ENCODE data around the gene ANKIB1.
A peak's percentile ranks its signal among the peaks of the same experiment; 100 is the strongest.

ANKIB1 gene

DNA sequence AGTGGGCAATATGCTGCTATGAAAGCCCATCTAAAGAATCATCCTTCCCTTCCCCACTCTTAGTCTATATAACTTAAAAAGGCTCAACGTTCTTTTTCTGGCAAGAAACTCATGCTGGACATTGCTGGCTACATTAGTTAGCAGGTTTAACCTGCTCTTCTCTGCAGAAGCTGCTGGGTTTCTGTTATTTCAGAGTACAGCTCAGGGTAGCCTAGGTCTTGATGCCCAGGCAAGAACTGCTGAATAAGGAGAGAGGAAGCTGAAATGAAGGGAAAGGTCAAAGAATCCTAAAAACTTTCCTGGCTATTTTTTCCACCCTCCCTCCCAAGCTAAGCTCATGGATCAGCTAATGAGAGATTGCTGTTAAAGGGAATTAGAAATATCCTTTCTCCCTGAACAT is 79.4 kb downstream of the ANKIB1 start:
- Histone ChIP-seq H3K9me3 (no peaks in the 10 kb centered on the region), H3K27me3 (ENCODE audit: low read depth) (no peaks in the 10 kb centered on the region), H3K4me3 (no peak overlapping the region), H3K36me3 (replicated peaks) (no peaks in the 10 kb centered on the region), H3K4me1 (no peaks in the 10 kb centered on the region)
- in situ Hi-C loops (cut with MboI; ENCODE audit: low sequenced_read_pairs), result no loop called here
- DNase-seq (ENCODE audit: low spot score in 2 of 2), result no peak

DNA sequence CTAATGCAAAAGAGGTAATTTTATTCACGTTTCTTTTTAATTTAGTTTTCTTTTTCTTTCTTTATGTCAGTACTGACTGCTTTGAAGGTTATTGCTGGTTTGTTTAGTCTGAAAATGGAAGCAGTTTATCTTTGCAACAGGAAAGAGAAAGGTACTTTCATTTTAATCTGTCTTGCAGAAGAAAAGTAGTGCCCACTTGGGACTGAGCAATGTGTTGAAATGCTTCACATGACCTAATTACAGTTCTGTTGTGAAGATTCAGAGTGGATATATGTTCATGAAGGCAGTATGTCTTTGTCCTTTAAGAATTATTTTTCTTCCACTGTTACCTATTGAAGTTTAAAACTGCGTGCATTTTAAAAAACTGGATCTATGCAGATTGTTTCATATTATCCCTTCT is 80.1 kb downstream of the ANKIB1 start:
- H3K4me1 ChIP-seq, result no peaks in the 10 kb centered on the region
- no peaks in the 10 kb centered on the region for H3K9me3 ChIP-seq
- H3K27me3 ChIP-seq (ENCODE audit: low read depth), result no peaks in the 10 kb centered on the region
- no peak overlapping the region for H3K4me3 ChIP-seq
- no peaks in the 10 kb centered on the region for H3K36me3 ChIP-seq (replicated peaks)
- in situ Hi-C loops (cut with MboI; ENCODE audit: low sequenced_read_pairs), result no loop called here
- DNase-seq (ENCODE audit: low spot score in 2 of 2), result no peak

DNA sequence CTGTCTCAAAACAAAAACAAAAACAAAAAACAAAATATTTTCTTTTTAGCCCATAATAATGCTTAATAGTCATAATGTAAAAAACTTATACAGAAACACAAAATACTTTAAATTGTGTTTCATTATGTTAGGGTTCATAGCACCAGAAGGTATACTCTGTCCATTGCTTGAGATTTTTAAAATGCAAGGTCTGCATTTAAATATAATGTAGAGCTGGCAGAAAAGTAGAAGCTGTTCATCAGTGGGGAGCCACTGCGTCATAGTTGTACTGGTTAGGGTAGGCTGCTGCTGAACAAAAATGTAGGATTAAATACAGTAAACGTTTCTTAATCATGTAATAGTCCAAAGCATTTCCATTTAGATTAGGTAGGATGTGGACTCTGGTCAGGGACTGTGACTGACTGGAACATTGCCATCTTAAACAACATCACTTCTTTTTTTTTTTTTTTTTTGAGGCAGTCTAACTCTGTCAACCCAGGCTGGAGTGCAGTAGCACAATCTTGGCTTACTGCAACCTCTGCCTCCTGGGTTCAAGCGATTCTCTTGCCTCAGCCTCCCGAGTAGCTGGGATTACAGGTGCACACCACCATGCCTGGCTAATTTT is 85.2 kb downstream of the ANKIB1 start:
- DNase-seq (ENCODE audit: low spot score in 2 of 2), result no peak
- Histone ChIP-seq H3K36me3 (replicated peaks) (no peaks in the 10 kb centered on the region), H3K4me3 (no peak overlapping the region), H3K27me3 (ENCODE audit: low read depth) (no peaks in the 10 kb centered on the region), H3K4me1 (no peaks in the 10 kb centered on the region), H3K9me3 (no peaks in the 10 kb centered on the region)
- in situ Hi-C loops (cut with MboI; ENCODE audit: low sequenced_read_pairs), result no loop called here

DNA sequence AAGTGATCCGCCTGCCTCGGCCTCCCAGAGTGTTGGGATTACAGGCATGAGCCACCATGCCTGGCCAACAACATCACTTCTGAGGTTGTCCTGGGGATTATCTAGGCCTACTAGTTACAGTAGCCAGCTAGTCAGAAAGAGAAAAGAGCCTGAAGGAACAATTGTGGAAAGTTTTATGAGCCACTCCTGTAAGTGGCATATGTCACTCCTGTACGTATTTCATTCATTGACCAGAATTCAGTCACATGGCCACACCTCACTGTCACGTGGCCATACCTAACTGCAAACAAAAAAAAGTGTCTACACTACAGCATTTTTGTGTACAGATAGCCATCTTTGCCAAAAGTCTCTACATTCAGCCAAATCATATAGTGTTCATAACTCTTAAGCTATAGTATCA is 85.7 kb downstream of the ANKIB1 start:
- no peaks in the 10 kb centered on the region for H3K36me3 ChIP-seq (replicated peaks)

DNA sequence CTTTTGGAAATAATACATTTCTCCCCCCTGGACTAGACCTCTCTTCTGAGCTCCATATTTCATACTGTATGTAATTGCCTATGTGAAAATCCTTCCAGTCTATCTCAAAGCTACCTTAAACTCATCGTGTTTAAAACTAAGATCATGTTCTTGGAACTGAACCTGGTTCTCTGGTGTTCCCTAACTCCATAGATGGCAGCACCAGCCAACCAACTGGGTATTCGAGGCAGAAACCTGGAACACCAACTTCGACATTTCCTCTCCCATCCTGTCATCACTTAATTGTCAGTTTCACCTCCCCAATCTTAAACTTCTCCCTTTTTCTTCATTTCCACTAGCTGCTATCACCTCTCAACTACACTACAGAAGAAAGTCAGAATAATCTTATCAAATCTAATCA is 87.0 kb downstream of the ANKIB1 start:
- Histone ChIP-seq H3K9me3 (no peaks in the 10 kb centered on the region), H3K36me3 (replicated peaks) (no peaks in the 10 kb centered on the region)
- no peak for DNase-seq (ENCODE audit: low spot score in 2 of 2)

More for the DNA sequence above, 85.7 kb downstream of the ANKIB1 start:
- DNase-seq (ENCODE audit: low spot score in 2 of 2), result no peak
- no peaks in the 10 kb centered on the region for H3K27me3 ChIP-seq (ENCODE audit: low read depth)
- in situ Hi-C loops (cut with MboI; ENCODE audit: low sequenced_read_pairs), result no loop called here
- no peak overlapping the region for H3K4me3 ChIP-seq
- peaks cover under 1% of the 10 kb centered on the region for H3K4me1 ChIP-seq
- H3K9me3 ChIP-seq, result no peaks in the 10 kb centered on the region

DNA sequence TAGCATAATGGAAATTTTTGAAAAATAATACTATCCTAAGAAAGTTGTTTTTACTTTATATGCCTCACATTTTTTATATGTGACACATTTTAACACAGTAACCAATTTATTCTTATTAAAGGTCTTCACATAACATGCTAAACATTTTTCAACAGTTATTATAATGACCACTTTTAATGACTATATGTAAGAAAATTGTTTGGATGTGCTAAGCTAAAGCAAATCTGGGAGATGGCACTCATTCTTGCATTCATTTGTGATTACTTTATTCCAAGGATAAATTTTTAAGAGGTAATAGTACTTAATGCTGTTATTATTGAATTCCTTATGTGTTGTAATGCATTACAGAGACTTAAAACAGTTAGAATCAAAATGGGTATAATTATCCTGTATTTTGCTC is 88.1 kb downstream of the ANKIB1 start:
- Histone ChIP-seq H3K4me3 (no peak overlapping the region), H3K27me3 (ENCODE audit: low read depth) (no peaks in the 10 kb centered on the region), H3K36me3 (replicated peaks) (no peaks in the 10 kb centered on the region), H3K9me3 (no peaks in the 10 kb centered on the region), H3K4me1 (peaks cover 11% of the 10 kb centered on the region)
- DNase-seq (ENCODE audit: low spot score in 2 of 2), result no peak
- in situ Hi-C loops (cut with MboI; ENCODE audit: low sequenced_read_pairs), result no loop called here

More for the DNA sequence above, 87.0 kb downstream of the ANKIB1 start:
- Histone ChIP-seq H3K4me1 (peaks cover 11% of the 10 kb centered on the region), H3K4me3 (no peak overlapping the region), H3K27me3 (ENCODE audit: low read depth) (no peaks in the 10 kb centered on the region)
- in situ Hi-C loops (cut with MboI; ENCODE audit: low sequenced_read_pairs), result no loop called here

DNA sequence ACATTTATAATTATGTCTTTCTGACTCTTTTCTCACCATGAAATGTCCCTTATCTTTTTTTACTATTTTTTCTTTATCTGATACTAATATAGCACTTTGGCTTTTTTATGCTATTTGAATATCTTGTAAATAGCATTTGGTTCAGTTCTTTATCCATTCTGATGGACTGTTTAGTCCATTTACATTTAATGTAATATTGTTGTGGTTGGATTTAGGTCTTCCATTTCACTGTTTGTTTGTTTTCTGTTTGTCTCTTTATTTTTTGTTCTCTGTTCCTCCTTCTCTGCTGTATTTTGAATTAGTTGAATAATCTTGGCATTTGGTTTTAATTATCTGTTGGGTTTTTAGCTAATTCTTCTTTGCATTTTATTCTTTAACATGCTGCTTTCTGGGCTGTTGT is 89.8 kb downstream of the ANKIB1 start:
- no peak for DNase-seq (ENCODE audit: low spot score in 2 of 2)
- Histone ChIP-seq H3K9me3 (no peaks in the 10 kb centered on the region), H3K4me3 (no peak overlapping the region), H3K36me3 (replicated peaks) (no peaks in the 10 kb centered on the region), H3K4me1 (peaks cover 11% of the 10 kb centered on the region), H3K27me3 (ENCODE audit: low read depth) (no peaks in the 10 kb centered on the region)
- in situ Hi-C loops (cut with MboI; ENCODE audit: low sequenced_read_pairs), result no loop called here

DNA sequence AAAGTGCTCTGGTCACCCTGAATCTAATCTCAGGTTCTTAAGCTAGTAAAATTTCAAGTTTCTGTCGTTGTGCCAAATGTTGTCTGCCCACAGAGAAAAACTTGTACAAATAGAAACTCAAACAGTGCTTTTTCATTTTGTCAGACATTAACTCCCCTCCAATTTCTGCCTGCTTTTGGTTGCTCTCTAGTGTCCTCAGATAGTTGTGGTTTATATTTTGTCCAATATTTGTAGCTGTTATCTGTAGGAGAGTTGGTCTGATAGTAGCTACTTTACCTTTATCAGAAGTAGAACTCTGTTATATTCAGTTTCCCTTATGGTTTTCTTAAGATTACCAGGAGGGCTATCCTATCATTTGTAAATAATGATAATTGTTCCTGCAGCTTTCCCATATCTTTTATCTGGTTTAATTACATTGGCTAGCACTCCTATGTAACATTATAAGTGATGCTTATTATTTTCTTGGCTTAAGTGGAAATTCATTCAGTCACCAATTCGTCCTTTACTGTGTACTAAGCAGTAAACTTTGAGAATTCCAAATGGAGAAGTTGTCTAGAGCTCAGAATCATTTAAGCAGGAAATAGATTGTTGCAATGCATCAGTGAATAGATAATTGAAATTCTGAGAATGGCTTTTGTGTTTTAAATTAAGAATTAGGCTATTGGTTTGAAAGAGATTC is 91.0 kb downstream of the ANKIB1 start:
- Histone ChIP-seq H3K4me3 (no peak overlapping the region), H3K4me1 (peaks cover 11% of the 10 kb centered on the region), H3K27me3 (ENCODE audit: low read depth) (no peaks in the 10 kb centered on the region), H3K9me3 (no peaks in the 10 kb centered on the region), H3K36me3 (replicated peaks) (no peaks in the 10 kb centered on the region)
- in situ Hi-C loops (cut with MboI; ENCODE audit: low sequenced_read_pairs), result no loop called here
- peak in 1 of 2 experiments; percentile 32 for DNase-seq (ENCODE audit: low spot score in 2 of 2)

DNA sequence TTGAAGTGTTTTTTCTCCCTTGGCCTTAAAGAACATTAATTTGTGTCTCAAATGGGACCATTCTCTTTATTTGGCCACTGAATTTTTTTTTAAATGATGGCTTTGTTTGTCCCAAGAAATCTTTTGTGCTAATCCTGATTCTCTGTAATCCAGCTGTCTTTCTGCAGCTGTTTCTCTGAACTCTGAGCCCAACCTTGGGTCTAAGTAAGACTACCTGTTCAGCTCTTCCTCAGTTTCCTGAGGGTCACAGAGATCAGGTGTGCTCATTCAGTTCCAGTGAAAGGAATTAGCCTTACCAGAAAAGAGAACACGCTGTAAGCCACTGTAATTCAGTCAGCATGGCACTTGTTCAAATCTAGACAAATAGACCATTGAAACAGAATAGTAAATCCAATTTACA is 94.2 kb downstream of the ANKIB1 start:
- Histone ChIP-seq H3K36me3 (replicated peaks) (no peaks in the 10 kb centered on the region), H3K4me3 (no peak overlapping the region), H3K4me1 (peaks cover 11% of the 10 kb centered on the region), H3K27me3 (ENCODE audit: low read depth) (no peaks in the 10 kb centered on the region), H3K9me3 (no peaks in the 10 kb centered on the region)
- in situ Hi-C loops (cut with MboI; ENCODE audit: low sequenced_read_pairs), result no loop called here
- no peak for DNase-seq (ENCODE audit: low spot score in 2 of 2)

DNA sequence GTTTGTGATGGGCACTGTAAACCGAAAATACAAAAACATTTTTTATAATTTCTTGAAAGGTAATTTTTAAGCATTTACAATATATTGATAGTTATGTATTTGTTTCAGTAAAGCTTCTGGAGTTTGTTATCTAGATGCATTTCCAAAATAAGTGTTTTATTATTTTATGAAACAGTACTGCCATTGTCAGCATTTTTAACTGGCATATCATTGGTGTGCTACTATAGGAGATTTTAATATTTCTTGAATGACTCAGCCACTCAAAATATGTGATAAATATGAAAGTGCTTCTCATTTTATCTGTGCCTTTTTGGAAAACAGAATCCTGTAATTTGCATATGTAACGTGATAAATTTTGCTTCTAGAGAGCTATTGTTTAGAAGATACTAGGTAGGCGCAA is 97.9 kb downstream of the ANKIB1 start:
- H3K27me3 ChIP-seq (ENCODE audit: low read depth), result no peaks in the 10 kb centered on the region
- in situ Hi-C loops (cut with MboI; ENCODE audit: low sequenced_read_pairs), result no loop called here
- 0 out of 2 replicates have a peak, but pooled peaks cover 3% of the 10 kb centered on the region for H3K36me3 ChIP-seq (replicated peaks)
- H3K9me3 ChIP-seq, result no peaks in the 10 kb centered on the region
- H3K4me3 ChIP-seq, result no peak overlapping the region
- no peak for DNase-seq (ENCODE audit: low spot score in 2 of 2)
- no peaks in the 10 kb centered on the region for H3K4me1 ChIP-seq

DNA sequence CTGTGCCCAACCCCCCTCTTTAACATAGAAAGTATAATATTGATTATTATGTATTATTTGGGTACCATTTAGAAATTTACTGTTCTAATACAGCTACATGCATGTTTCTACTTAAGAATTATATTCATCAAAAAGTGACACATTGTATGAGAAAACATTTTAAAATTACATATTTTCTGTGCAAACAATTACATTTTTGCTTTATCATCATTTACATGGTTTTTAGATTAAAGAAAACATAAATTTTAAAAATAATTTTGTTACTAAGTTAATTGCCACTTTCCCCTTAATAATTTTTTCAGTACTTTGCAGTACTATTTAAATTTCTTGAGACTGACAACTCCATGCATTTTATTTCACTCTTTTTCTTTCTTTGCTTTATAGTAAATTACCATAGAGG is 106.2 kb downstream of the ANKIB1 start:
- no peak for DNase-seq (ENCODE audit: low spot score in 2 of 2)
- in situ Hi-C loops (cut with MboI; ENCODE audit: low sequenced_read_pairs), result no loop called here
- peaks cover 8% of the 10 kb centered on the region for H3K4me1 ChIP-seq
- H3K27me3 ChIP-seq (ENCODE audit: low read depth), result no peaks in the 10 kb centered on the region
- no peak overlapping the region for H3K4me3 ChIP-seq
- H3K9me3 ChIP-seq, result no peaks in the 10 kb centered on the region
- no peaks in the 10 kb centered on the region; the same call in 1 of the 2 replicates for H3K36me3 ChIP-seq (replicated peaks)

DNA sequence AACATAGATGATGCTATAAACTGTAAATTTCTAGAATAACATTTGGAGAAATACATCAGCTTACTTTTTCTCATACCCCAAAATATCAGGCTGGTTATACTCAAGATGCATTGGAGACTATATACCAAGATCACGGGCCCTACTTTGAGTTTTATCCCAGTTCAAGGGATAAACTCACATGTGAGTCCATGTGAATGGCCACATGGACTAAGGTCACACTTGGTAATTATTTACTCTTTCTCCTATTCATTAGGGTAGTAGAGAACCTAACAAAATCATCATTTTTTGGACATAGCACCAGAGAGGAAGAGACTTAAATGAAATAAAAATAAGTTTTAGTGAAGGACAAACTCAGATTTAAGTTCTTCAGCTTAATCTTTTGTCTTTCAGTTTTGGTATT is 108.4 kb downstream of the ANKIB1 start:
- no peak for DNase-seq (ENCODE audit: low spot score in 2 of 2)
- in situ Hi-C loops (cut with MboI; ENCODE audit: low sequenced_read_pairs), result no loop called here
- Histone ChIP-seq H3K27me3 (ENCODE audit: low read depth) (no peaks in the 10 kb centered on the region), H3K36me3 (replicated peaks) (no peaks in the 10 kb centered on the region; the same call in 1 of the 2 replicates), H3K4me3 (no peak overlapping the region), H3K9me3 (no peaks in the 10 kb centered on the region), H3K4me1 (peaks cover 10% of the 10 kb centered on the region)

DNA sequence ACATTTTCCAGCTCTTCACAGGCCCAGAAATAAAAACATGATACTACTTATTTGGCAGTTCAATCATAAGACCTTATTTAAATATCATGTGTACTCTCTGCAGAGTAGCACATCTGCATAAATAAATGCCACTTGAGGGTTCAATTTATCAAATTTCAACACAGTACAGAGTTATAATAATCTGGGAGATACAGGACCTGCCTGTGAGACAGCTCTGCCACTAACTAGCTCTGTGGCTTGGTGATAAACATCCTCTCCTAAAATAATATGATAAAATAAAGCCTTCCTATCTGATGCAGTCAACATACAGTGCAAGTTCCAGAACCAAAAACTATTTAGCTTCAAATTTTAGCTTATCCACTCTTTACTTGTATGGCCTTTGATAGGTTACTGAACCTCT is 110.6 kb downstream of the ANKIB1 start:
- no peak overlapping the region for H3K4me3 ChIP-seq
- DNase-seq (ENCODE audit: low spot score in 2 of 2), result no peak
- H3K4me1 ChIP-seq, result peaks cover 10% of the 10 kb centered on the region
- H3K36me3 ChIP-seq (replicated peaks), result no peaks in the 10 kb centered on the region; the same call in 1 of the 2 replicates
- no peaks in the 10 kb centered on the region for H3K9me3 ChIP-seq
- no peaks in the 10 kb centered on the region for H3K27me3 ChIP-seq (ENCODE audit: low read depth)
- in situ Hi-C loops (cut with MboI; ENCODE audit: low sequenced_read_pairs), result no loop called here

DNA sequence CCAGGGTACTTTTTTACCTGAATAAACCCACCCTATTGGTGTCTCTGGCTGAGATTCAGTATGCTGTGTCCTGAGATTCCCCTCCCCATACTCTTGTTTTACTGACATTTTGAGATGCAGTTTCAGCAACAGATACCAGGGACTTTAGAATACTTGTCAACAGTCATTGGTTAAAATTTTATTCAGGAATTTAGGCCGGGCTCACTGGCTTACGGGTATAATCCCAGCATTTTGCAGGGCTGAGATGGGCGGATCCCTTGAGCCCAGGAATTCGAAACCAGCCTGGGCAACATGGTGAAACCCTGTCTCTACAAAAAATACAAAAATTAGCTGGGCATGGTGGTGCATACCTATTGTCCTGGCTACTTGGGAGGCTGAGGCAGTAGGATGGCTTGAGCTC is 111.5 kb downstream of the ANKIB1 start:
- no peaks in the 10 kb centered on the region for H3K27me3 ChIP-seq (ENCODE audit: low read depth)
- H3K9me3 ChIP-seq, result no peaks in the 10 kb centered on the region
- no peak overlapping the region for H3K4me3 ChIP-seq
- no peaks in the 10 kb centered on the region; the same call in 1 of the 2 replicates for H3K36me3 ChIP-seq (replicated peaks)
- no peak for DNase-seq (ENCODE audit: low spot score in 2 of 2)
- H3K4me1 ChIP-seq, result peaks cover 5% of the 10 kb centered on the region
- in situ Hi-C loops (cut with MboI; ENCODE audit: low sequenced_read_pairs), result no loop called here
